Ovary (tissue), 9 donors: ENCODE results near the gene NAALADL2. TPM values are rescaled to one million over a fixed set of nuclear protein-coding genes. Genes with fewer than 3 reads are reported as not detected.

ENCODE experiments used
- DNase-seq, 5 donors: peaks; one replicate each; pipeline ENCODE4 v3.0.0-alpha.2; 2019 to 2020
- H3K27ac ChIP-seq, 2 donors: fragments of 200-600 bp; one replicate each; pipeline versions ENCODE4 v1.5.1 to v1.8.0; 2019 to 2022
- H3K27me3 ChIP-seq: fragments of 200-600 bp; one replicate; pipeline ENCODE4 v1.8.0; 2022
- H3K36me3 ChIP-seq: fragments of 200-600 bp; sonication (generic); one replicate; pipeline ENCODE4 v1.5.1; 2019
- H3K4me1 ChIP-seq: one replicate; pipeline ENCODE4 v1.8.1; 2013; ENCODE audit warnings: mild to moderate bottlenecking, moderate library complexity; ENCODE audit not compliant: insufficient read depth
- H3K4me3 ChIP-seq: fragments of 200-600 bp; sonication (generic); one replicate; pipeline ENCODE4 v1.5.1; 2017
- H3K9me3 ChIP-seq, 2 donors: fragments of 200-600 bp in 1 of 2; sonication (generic) in 1 of 2; one replicate each; pipeline versions ENCODE4 v1.5.1 to v1.8.1; 2013 to 2019; ENCODE audit warnings: mild to moderate bottlenecking in 1 of 2, moderate library complexity in 1 of 2
- CTCF ChIP-seq, 3 donors: fragments of 450-650 bp in 2 of 3; fragments of 200-600 bp in 1 of 3; IDR thresholded peaks; one replicate each; pipeline versions ENCODE4 v1.5.1 to v1.8.0; 2016 to 2022; ENCODE audit warnings: antibody characterized with exemption in 3 of 3, mild to moderate bottlenecking in 1 of 3
- EP300 ChIP-seq: sonication (generic); formaldehyde crosslinking; IDR thresholded peaks from one replicate; pipeline ENCODE4 v1.6.1; 2017; ENCODE audit warnings: antibody characterized with exemption
- POLR2A ChIP-seq: fragments of 450-650 bp; IDR thresholded peaks from one replicate; pipeline ENCODE4 v1.6.1; 2017; ENCODE audit warnings: antibody characterized with exemption, mild to moderate bottlenecking, moderate library complexity
- WGBS, 3 donors: extraction: QIAGEN DNeasy Blood & Tissue Kit in 1 of 3; methylation state at CpG; one replicate each; pipeline versions ENCODE4 v1.1.5 to v1.1.7; 2013 to 2017; 5-methylcytosine and 5-hydroxymethylcytosine counted together
- intact Hi-C, 4 donors: fragments of 100-400 bp; cut with DNase I; formaldehyde crosslinking; loops; one replicate each; pipeline versions ENCODE4 v1.11.0 to v1.15.1; 2022 to 2023
- polyA plus RNA-seq, 2 donors: library from polyadenylated mRNA; stranded (reverse); fragments of 200-250 nt in 1 of 2; fragments of 350-450 nt in 1 of 2; fragmentation: Illumina TruSeq in 1 of 2; extraction: RNeasy Lipid Tissue Mini Kit (QIAGEN cat#74804) in 1 of 2; gene quantifications; one replicate each; pipeline ENCODE4 v1.2.3, GENCODE V29; 2013 to 2014
- total RNA-seq, 7 donors: library from RNA; depleted of rRNA in 2 of 7; stranded (reverse); fragments of >200 nt in 2 of 7; fragmentation: NEBNext Ultra II Directional in 3 of 7; extraction: Animal tissue kit (Norgen Biotek cat#: 25700) in 3 of 7; gene quantifications; one replicate each; pipeline versions ENCODE4 v1.1.0 to v1.2.4, GENCODE V29; 2016 to 2023
- donor health status: DM: no; HTN: no; CAD: no; lungs with moderate emphysema.
- donor health status: DM: no; HTN: no; CAD: no.
- donor health status: Bipolar disorder and iron deficiency.
- donor health status: DM: yes; HTN: yes; CAD: no.
- donor health status: DM: no; HTN: no; CAD: no.
- donor health status: DM: yes; HTN: yes; CAD: no.

Gene NAALADL2
- total and polyA plus RNA-seq, 9 donors: 2.3 to 29.3 (median 15.2) TPM

- Histone ChIP-seq H3K4me3 (no peak overlapping the region), H3K36me3 (no peaks in the 10 kb centered on the region), H3K27ac (no peak overlapping the region), H3K27me3 (no peaks in the 10 kb centered on the region), H3K9me3 (no peaks in the 10 kb centered on the region), H3K4me1 (no peaks in the 10 kb centered on the region)
- TF ChIP-seq CTCF (IDR thresholded peaks at IDR 0.05) (no peak), EP300 (no peak), POLR2A (no peak)
- intact Hi-C loops: no loop called here
- DNase-seq: no peak
- WGBS, 3 donors: 91 to 99% (median 96%) methylated on average over 1 of the region's 1 CpG
Observed at GRCh38 chr3:175020101-175020500, 161.0 kb downstream of the NAALADL2 start.

GRCh38 chr3:175029828-175030227, 170.7 kb downstream of the NAALADL2 start:
- no peak overlapping the region for H3K27ac ChIP-seq
- no peaks in the 10 kb centered on the region for H3K9me3 ChIP-seq
- WGBS, 3 donors: 85 to 86% (median 86%) methylated on average over 2 of the region's 2 CpGs
- no peaks in the 10 kb centered on the region for H3K36me3 ChIP-seq
- no peaks in the 10 kb centered on the region for H3K27me3 ChIP-seq
- intact Hi-C loops: no loop called here
- no peak for DNase-seq
- TF ChIP-seq EP300: no peak
- TF ChIP-seq POLR2A: no peak
- TF ChIP-seq CTCF (IDR thresholded peaks at IDR 0.05): no peak
- H3K4me3 ChIP-seq: no peak overlapping the region
- no peaks in the 10 kb centered on the region for H3K4me1 ChIP-seq

GRCh38 chr3:175039875-175040274, 180.7 kb downstream of the NAALADL2 start:
- H3K4me1 ChIP-seq: no peaks in the 10 kb centered on the region
- H3K27me3 ChIP-seq: no peaks in the 10 kb centered on the region
- DNase-seq: no peak
- no peaks in the 10 kb centered on the region for H3K9me3 ChIP-seq
- no peak for TF ChIP-seq POLR2A
- no peak for TF ChIP-seq EP300
- TF ChIP-seq CTCF (IDR thresholded peaks at IDR 0.05): no peak
- intact Hi-C loops: no loop called here
- no peaks in the 10 kb centered on the region for H3K36me3 ChIP-seq
- WGBS, 3 donors: 95% methylated on average over 4 of the region's 4 CpGs
- no peak overlapping the region for H3K4me3 ChIP-seq
- no peak overlapping the region for H3K27ac ChIP-seq

- Histone ChIP-seq H3K9me3 (no peaks in the 10 kb centered on the region), H3K36me3 (no peaks in the 10 kb centered on the region), H3K27me3 (no peaks in the 10 kb centered on the region), H3K4me1 (no peaks in the 10 kb centered on the region), H3K27ac (no peak overlapping the region), H3K4me3 (no peak overlapping the region)
- 68 to 94% (median 93%) methylated on average over 2 of the region's 2 CpGs for WGBS, 3 donors
- DNase-seq: no peak
- intact Hi-C loops: no loop called here
- TF ChIP-seq EP300 (no peak), POLR2A (no peak), CTCF (IDR thresholded peaks at IDR 0.05) (no peak)
Observed at GRCh38 chr3:175041369-175041768, 182.2 kb downstream of the NAALADL2 start.

- Histone ChIP-seq H3K4me3 (no peak overlapping the region), H3K4me1 (no peaks in the 10 kb centered on the region), H3K9me3 (no peaks in the 10 kb centered on the region), H3K36me3 (no peaks in the 10 kb centered on the region), H3K27me3 (no peaks in the 10 kb centered on the region), H3K27ac (no peak overlapping the region)
- no peak for DNase-seq
- TF ChIP-seq POLR2A (no peak), CTCF (IDR thresholded peaks at IDR 0.05) (no peak), EP300 (no peak)
- 78 to 90% (median 82%) methylated on average over 4 of the region's 4 CpGs for WGBS, 3 donors
- intact Hi-C loops: no loop called here
Observed at GRCh38 chr3:175046601-175047000, 187.5 kb downstream of the NAALADL2 start.
